H4 (cell line): ENCODE measurements around the gene TFRC. TPM values are rescaled to one million over a fixed set of nuclear protein-coding genes. Genes with fewer than 3 reads are reported as not detected.
"Not testable (repeated sequence)": the region's sequence is repeated elsewhere in the genome, so short reads cannot be mapped to it uniquely, and the experiment has no call there.

ENCODE experiments used
- DNase-seq: peaks from one replicate; pipeline ENCODE4 v3.0.0-alpha.2; 2015; ENCODE audit warnings: low spot score
- total RNA-seq: library from RNA; depleted of rRNA; stranded (reverse); fragments of >200 nt; shearing (Covaris generic); gene quantifications from 2 replicates; pipeline ENCODE4 v1.2.3, GENCODE V29; 2014; rRNA removed

Gene TFRC
- total RNA-seq: 260 and 286 TPM in 2 replicates

DNA sequence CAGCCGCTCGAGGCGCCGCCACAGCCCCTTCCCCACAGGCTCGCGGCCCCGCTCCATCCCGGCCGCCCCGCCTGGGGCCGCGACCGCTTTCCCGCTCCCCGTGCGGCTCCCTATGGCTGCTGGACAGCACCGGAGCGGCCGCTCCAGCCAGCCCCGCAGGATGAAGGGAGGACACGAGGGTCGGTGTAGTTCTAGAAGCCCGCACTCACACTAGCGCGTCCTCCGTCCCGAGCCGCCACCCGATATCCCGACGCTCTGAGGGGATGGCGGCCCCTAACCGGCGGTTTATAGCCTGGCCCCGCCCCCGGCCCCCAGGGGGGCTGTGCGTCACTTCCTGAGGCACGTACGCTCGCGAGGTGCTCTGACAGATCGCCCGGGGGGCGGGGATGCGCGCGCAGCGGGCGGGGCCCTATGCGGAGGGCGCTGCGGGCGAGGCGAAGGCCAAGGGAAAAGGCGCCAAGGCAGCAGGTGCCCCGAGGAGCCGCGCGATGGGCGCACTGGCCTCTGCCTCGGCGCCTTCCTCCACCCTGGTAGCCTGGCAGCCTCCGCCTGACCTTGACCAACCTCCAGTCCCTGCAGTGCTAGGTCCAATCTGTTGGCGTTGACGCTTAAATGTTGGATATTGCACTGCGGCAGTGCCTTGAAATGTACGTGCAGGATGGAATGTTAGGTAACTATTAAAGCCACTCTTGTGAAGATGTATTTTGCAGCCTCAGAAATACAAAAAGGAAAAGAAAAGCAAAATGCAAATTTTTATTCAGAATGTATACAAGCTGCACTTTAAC lies at the start of gene TFRC:
TFRC (minus strand) TSS at position 257 of the 785 bp plus-strand sequence. CDS start 4,991 bp downstream, outside the sequence.
- peak; percentile 87 for DNase-seq

DNA sequence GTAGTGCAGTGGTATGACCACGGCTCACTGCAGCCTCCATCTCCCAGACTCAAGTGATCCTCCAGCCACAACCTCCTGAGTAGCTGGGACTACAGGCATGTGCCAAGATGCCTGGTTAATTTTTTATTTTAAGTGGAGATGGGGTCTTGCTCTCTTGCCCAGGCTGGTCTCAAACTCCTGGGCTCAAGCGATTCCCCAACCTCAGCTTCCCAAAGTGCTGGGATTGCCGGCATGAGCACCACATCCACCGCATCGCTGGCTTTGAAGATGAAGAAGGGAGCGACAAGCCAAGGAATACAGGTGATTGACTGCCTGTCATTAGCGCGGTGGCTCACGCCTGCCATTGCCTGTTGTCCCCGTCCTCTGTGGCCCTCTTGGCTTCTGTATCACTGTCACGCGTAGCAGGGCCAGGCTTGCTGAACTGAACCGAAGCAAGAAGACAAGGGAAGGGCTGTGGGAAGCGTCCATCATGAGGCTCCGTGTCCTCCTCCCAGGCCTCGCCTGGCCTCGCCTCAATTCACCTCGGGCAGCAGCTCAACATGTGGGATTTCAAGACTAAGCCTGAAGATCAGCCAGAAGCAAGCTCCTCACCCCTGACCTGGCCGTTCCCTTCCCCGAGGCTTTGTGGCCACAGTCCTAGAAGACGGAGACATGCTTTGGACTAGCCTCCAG lies 46.4 kb upstream of the TFRC start:
- no peak for DNase-seq

GRCh38 chr3:196127308-196128040 lies 45.6 kb upstream of the TFRC start:
- no peak for DNase-seq

GRCh38 chr3:196124608-196125007 lies 42.7 kb upstream of the TFRC start:
- no peak for DNase-seq

DNA sequence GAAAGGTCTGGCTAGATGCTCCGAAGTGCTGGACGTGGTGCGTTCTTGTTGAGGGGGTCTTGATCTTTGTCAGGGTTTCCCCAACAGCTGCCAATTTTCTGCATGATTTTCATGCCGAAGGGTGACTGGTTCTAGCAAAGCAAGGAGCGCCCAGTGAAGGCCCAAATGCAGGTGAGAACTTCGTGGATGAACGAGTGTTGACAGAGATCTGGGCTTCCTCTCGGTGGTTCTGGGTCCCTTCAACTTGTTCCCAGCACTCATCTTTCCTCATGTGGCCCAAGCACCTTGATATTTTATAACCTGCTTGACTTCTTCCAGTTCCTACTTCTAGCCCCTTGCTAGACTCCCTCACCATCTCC lies 40.8 kb upstream of the TFRC start:
- DNase-seq: no peak

GRCh38 chr3:196122021-196122687 lies 40.3 kb upstream of the TFRC start:
- no peak for DNase-seq

GRCh38 chr3:196121066-196121465 lies 39.2 kb upstream of the TFRC start:
- DNase-seq: no peak

GRCh38 chr3:196120291-196120951 lies 38.5 kb upstream of the TFRC start:
- DNase-seq: no peak

DNA sequence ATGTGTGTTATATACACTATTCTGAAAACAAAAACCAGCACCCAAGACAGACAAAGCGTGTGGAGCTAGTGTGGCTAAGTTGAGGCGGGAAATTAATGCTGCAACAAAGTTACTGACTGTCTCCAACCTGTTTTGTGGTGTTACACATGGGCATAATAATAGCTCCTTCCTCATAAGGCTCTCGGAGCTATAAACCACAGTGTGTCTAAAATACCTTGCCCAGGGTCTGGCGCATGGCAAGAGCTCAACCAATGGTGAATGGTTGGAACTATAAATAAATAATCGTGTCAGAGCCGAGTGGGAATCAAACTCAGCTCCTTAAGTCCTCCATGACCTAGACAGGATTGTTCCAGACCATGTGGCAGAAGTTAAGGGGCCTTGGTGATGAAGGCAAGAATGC lies 35.9 kb upstream of the TFRC start:
- DNase-seq: no peak

- no peak for DNase-seq
These were observed 33.8 kb upstream of the TFRC start for GRCh38 chr3:196115678-196116083.

DNA sequence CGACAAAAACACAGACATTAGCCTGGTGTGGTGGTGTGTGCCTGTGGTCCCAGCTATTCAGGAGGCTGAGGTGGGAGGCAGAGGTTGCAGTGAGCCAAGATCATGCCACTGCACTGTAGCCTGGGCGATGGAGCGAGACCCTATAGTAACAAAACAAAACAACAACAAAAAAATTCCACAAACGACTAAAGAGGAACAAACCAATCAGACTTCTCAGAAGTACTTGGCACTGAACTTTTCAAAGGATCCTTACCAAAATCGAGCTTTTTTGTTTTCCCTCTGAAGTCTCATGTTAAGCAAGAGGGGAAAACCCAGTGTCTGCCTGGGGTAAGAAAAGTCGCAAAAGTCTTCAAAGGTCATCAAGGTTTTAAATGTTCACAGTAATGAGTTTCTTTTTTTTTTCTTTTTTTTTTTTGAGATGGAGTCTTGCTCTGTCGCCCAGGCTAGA lies 30.1 kb upstream of the TFRC start:
- DNase-seq: no peak

- DNase-seq: no peak
These were observed 26.3 kb upstream of the TFRC start for GRCh38 chr3:196108075-196108743.

DNA sequence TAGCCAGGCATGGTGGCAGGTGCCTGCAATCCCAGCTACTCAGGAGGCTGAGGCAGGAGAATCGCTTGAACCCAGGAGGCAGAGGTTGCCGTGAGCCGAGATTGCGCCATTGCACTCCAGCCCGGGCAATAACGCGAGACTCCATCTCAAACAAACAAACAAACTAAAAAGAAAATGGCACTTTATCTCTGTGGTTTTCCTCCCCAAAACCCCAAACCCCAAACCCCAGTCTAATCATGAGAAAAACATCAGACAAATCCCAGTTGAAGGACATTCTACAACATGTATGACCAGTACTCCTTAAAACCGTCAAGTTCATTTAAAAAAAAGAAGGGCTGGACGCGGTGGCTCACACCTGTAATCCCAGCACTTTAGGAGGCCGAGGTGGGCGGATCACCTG lies 22.8 kb upstream of the TFRC start:
- not testable (repeated sequence) for DNase-seq

DNA sequence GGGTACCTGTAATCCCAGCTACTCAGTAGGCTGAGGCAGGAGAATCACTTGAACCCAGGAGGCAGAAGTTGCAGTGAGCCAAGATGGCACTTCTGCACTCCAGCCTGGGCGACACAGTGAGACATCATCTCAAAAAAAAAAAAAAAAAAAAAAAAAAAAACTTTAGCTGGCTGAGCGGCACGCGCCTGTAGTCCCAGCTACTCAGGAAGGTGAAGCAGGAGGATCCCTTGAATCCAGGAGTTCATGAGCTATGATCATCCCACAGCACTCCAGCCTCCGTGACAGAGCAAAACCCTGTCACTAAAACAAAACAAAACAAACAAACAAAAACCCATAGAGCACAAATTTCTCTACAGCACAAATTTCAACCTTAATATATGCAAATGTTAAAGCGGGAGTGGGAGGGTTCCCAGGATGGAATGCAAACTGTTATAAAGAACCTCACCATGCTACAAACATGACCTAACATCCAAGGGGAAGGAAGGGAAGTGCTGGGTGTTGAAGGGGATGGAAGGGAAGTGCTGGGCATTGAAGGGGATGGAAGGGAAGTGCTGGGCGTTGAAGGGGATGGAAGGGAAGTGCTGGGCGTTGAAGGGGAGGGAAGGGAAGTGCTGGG lies 16.6 kb upstream of the TFRC start:
- DNase-seq: not testable (repeated sequence)

GRCh38 chr3:196097373-196098154 lies 15.7 kb upstream of the TFRC start:
- DNase-seq: no peak

DNA sequence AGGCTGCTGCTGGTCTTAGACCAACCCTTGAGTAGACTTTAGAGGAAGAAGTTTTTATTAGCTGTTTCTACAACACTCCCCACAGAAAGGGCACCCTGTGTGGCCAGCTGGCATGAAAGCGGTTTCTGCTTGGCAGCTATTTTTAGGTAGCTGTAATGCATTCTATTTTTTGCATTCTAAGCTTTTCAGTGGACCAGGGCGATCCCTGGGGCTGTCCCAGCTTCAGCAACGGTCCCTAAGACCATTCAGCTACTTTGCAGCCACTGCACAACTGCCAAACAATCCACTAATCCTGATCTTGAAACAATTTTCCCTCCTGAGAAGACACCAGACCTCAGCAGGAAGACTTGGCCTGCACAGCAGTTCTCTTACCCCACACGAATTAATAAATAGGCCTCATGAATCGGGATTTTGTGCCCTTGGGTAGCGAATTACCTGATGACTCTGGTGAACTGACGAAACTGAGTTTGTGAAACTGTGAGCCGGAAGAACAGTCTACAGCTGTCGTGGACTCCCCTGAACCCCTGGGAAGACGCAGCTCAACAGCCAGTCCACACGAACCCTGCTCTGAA lies 14.6 kb upstream of the TFRC start:
- DNase-seq: no peak

DNA sequence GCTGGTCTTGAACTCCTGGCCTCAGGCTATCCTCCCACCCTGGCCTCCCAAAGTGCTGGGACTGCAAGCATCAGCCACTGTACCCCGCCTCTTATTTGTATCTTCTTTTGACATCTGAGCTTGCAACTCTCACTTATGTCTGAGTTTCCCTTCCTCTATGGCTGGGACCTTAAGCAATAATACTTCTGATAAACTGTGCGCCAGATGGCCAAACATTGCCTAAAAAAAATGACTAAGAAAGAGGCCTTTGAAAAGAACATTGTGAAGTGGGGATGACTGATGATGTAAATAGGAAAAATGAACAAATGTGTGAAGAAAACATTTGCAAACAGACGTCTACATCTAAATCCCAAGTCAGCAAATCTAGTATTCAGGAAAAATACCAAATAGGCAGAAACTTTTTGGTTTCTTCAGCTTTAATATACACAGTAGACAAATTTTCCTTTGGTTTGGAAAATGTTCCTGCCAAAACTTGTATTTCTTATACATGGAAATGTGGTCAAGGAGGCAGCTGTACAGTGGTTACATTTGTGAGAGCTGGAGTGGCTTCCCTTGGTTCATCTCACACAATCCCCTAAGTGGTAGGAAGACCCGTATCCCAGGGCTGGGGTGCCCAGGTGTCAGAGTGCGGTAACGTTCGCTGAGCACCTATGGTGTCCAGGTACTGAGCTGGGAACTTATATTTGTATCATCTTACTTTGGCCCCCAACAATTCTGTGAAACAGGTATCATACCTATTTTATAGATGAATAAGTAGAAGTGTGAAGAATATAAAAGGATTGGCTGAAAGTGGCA lies 11.6 kb upstream of the TFRC start:
- DNase-seq: no peak

- DNase-seq: no peak
These were observed 6.0 kb upstream of the TFRC start for GRCh38 chr3:196087906-196088305.

GRCh38 chr3:196082619-196082971 lies 705 bp upstream of the TFRC start:
- no peak for DNase-seq
